NCI-H2196 treated with DMSO at 0.1 percent for 48 hours (cell line): ENCODE data around the gene EMILIN2.
"Not testable (repeated sequence)": the region's sequence is repeated elsewhere in the genome, so short reads cannot be mapped to it uniquely, and the experiment has no call there.

Experiments used
- DNase-seq: peaks from one replicate; lab custom pipeline; 2025; ENCODE audit not compliant: unreplicated experiment; lab: John Stamatoyannopoulos, UW

EMILIN2 gene

GRCh38 chr18:2913398-2914005 is 66.7 kb downstream of the EMILIN2 start:
- DNase-seq = no peak

GRCh38 chr18:2914185-2914880 is 67.5 kb downstream of the EMILIN2 start:
- DNase-seq = no peak

- no peak for DNase-seq
Measured at GRCh38 chr18:2914881-2915240, 68.1 kb downstream of the EMILIN2 start.

GRCh38 chr18:2915486-2915885 is 68.7 kb downstream of the EMILIN2 start:
- DNase-seq = not testable (repeated sequence)

- DNase-seq = no peak
Measured at GRCh38 chr18:2916184-2916583, 69.4 kb downstream of the EMILIN2 start.

GRCh38 chr18:2917259-2918047 is 70.6 kb downstream of the EMILIN2 start:
- DNase-seq = no peak

- DNase-seq = no peak
Measured at GRCh38 chr18:2918761-2919550, 72.2 kb downstream of the EMILIN2 start.

GRCh38 chr18:2919600-2919999 is 72.8 kb downstream of the EMILIN2 start:
- DNase-seq = no peak

GRCh38 chr18:2920027-2920426 is 73.2 kb downstream of the EMILIN2 start:
- DNase-seq = no peak

- DNase-seq = no peak
Measured at GRCh38 chr18:2920546-2921343, 73.9 kb downstream of the EMILIN2 start.

- no peak for DNase-seq
Measured at GRCh38 chr18:2921778-2922177, 75.0 kb downstream of the EMILIN2 start.

GRCh38 chr18:2923464-2923863 is 76.7 kb downstream of the EMILIN2 start:
- no peak for DNase-seq

GRCh38 chr18:2924920-2925319 is 78.1 kb downstream of the EMILIN2 start:
- no peak for DNase-seq

- DNase-seq = no peak
Measured at GRCh38 chr18:2926528-2926927, 79.7 kb downstream of the EMILIN2 start.

- DNase-seq = no peak
Measured at GRCh38 chr18:2927745-2928144, 80.9 kb downstream of the EMILIN2 start.

GRCh38 chr18:2932247-2933181 is 85.7 kb downstream of the EMILIN2 start:
- DNase-seq = peak; percentile 31

GRCh38 chr18:2933995-2934394 is 87.2 kb downstream of the EMILIN2 start:
- no peak for DNase-seq

- DNase-seq = no peak
Measured at GRCh38 chr18:2935438-2936192, 88.8 kb downstream of the EMILIN2 start.

- DNase-seq = no peak
Measured at GRCh38 chr18:2939317-2939716, 92.5 kb downstream of the EMILIN2 start.
